ENCODE results near the gene APH1B. TPM values are rescaled to one million over a fixed set of nuclear protein-coding genes. Genes with fewer than 3 reads are reported as not detected.

The APH1B gene
- total and polyA plus RNA-seq, 12 donors, result 1.7 to 11.4 (median 7.4) TPM

- no peak for TF ChIP-seq CTCF (IDR thresholded peaks at IDR 0.05)
- Histone ChIP-seq H3K27me3 (no peaks in the 10 kb centered on the region), H3K36me3 (peaks cover 0 to 75% (median 16%) of the 10 kb centered on the region in 9 donors), H3K4me3 (no peak overlapping the region), H3K9me3 (no peaks in the 10 kb centered on the region), H3K4me1 (peaks cover 0 to 12% (median 0%) of the 10 kb centered on the region in 9 donors), H3K27ac (no peak overlapping the region)
- intact Hi-C loops (cut with DNase I), result no loop called here
- DNase-seq, result no peak
- 82 to 90% methylated on average over 1 of the region's 1 CpG for WGBS, 2 donors
- ATAC-seq, result no peak
Measured at GRCh38 chr15:63301088-63301487, 23.7 kb downstream of the APH1B start.

- Histone ChIP-seq H3K4me3 (no peak overlapping the region), H3K27me3 (no peaks in the 10 kb centered on the region), H3K27ac (no peak overlapping the region), H3K36me3 (peaks cover 0 to 63% (median 23%) of the 10 kb centered on the region in 9 donors), H3K9me3 (no peaks in the 10 kb centered on the region), H3K4me1 (peaks cover 0 to 10% (median 0%) of the 10 kb centered on the region in 9 donors)
- ATAC-seq, result no peak
- 96 to 97% methylated on average over 5 of the region's 5 CpGs for WGBS, 2 donors
- no peak for DNase-seq
- intact Hi-C loops (cut with DNase I), result no loop called here
- no peak for TF ChIP-seq CTCF (IDR thresholded peaks at IDR 0.05)
Measured at GRCh38 chr15:63305260-63305659, 27.9 kb downstream of the APH1B start.

GRCh38 chr15:63306492-63307073 lies 29.2 kb downstream of the APH1B start:
- Histone ChIP-seq H3K9me3 (no peaks in the 10 kb centered on the region), H3K27me3 (no peaks in the 10 kb centered on the region), H3K4me1 (peaks cover 0 to 3% (median 0%) of the 10 kb centered on the region in 9 donors), H3K27ac (no peak overlapping the region), H3K36me3 (peaks cover 0 to 54% (median 23%) of the 10 kb centered on the region in 9 donors), H3K4me3 (no peak overlapping the region)
- ATAC-seq (no peak), DNase-seq (no peak)
- WGBS, 2 donors, result 88 to 93% methylated on average over 5 of the region's 5 CpGs
- intact Hi-C loops (cut with DNase I), result no loop called here
- TF ChIP-seq CTCF (IDR thresholded peaks at IDR 0.05), result no peak

- no peak for TF ChIP-seq CTCF (IDR thresholded peaks at IDR 0.05)
- Histone ChIP-seq H3K27ac (no peak overlapping the region), H3K9me3 (no peaks in the 10 kb centered on the region), H3K36me3 (peaks cover 0 to 35% (median 16%) of the 10 kb centered on the region in 9 donors), H3K4me1 (peaks cover 0 to 3% (median 0%) of the 10 kb centered on the region in 9 donors), H3K4me3 (no peak overlapping the region), H3K27me3 (no peaks in the 10 kb centered on the region)
- intact Hi-C loops (cut with DNase I), result no loop called here
- ATAC-seq, result no peak
- no peak for DNase-seq
- 85 to 86% methylated on average over 4 of the region's 4 CpGs for WGBS, 2 donors
Measured at GRCh38 chr15:63308491-63308890, 31.1 kb downstream of the APH1B start.
